Fibroblast of skin of right biceps (primary cell): Measurements from ENCODE around the gene HS6ST1.
A peak's percentile ranks its signal among the peaks of the same experiment; 100 is the strongest.

ENCODE experiments used
- DNase-seq: peaks from one replicate; pipeline ENCODE4 v3.0.0-alpha.2; 2013

Gene HS6ST1

GRCh38 chr2:128347701-128348539, 29.3 kb upstream of the HS6ST1 start:
- DNase-seq: peak; percentile 76

- DNase-seq: no peak
Observed at GRCh38 chr2:128347171-128347558, 28.5 kb upstream of the HS6ST1 start.

- DNase-seq: no peak
Observed at GRCh38 chr2:128346291-128347170, 27.9 kb upstream of the HS6ST1 start.

GRCh38 chr2:128345436-128346165, 26.9 kb upstream of the HS6ST1 start:
- no peak for DNase-seq

- DNase-seq: no peak
Observed at GRCh38 chr2:128344101-128344500, 25.4 kb upstream of the HS6ST1 start.

- DNase-seq: no peak
Observed at GRCh38 chr2:128343459-128343858, 24.8 kb upstream of the HS6ST1 start.

GRCh38 chr2:128342550-128342949, 23.9 kb upstream of the HS6ST1 start:
- peak; percentile 61 for DNase-seq

GRCh38 chr2:128341621-128342020, 23.0 kb upstream of the HS6ST1 start:
- DNase-seq: no peak

- no peak for DNase-seq
Observed at GRCh38 chr2:128332091-128332634, 13.5 kb upstream of the HS6ST1 start.

GRCh38 chr2:128330583-128330982, 11.9 kb upstream of the HS6ST1 start:
- DNase-seq: no peak

GRCh38 chr2:128329607-128330006, 10.9 kb upstream of the HS6ST1 start:
- DNase-seq: peak; percentile 98

- DNase-seq: no peak
Observed at GRCh38 chr2:128327180-128327964, 8.7 kb upstream of the HS6ST1 start.

GRCh38 chr2:128326346-128326745, 7.7 kb upstream of the HS6ST1 start:
- no peak for DNase-seq

- DNase-seq: no peak
Observed at GRCh38 chr2:128325611-128326181, 7.0 kb upstream of the HS6ST1 start.

- DNase-seq: no peak
Observed at GRCh38 chr2:128324897-128325410, 6.3 kb upstream of the HS6ST1 start.

- no peak for DNase-seq
Observed at GRCh38 chr2:128324008-128324896, 5.6 kb upstream of the HS6ST1 start.

GRCh38 chr2:128323555-128323931, 4.9 kb upstream of the HS6ST1 start:
- no peak for DNase-seq

- no peak for DNase-seq
Observed at GRCh38 chr2:128322715-128323554, 4.3 kb upstream of the HS6ST1 start.
